Stimulated activated CD8-positive, alpha-beta memory T cell treated with anti-CD3 and anti-CD28 coated beads, Interleukin-12 subunit alpha, Interleukin-12 subunit beta, amount 100 ng/mL, for 24 hours (primary cell): ENCODE results near the gene NMRAL1.

Experiments
- DNase-seq: peaks from one replicate; pipeline ENCODE4 v3.0.0-alpha.2; 2020; ENCODE audit errors: extremely low read depth

Gene NMRAL1

DNA sequence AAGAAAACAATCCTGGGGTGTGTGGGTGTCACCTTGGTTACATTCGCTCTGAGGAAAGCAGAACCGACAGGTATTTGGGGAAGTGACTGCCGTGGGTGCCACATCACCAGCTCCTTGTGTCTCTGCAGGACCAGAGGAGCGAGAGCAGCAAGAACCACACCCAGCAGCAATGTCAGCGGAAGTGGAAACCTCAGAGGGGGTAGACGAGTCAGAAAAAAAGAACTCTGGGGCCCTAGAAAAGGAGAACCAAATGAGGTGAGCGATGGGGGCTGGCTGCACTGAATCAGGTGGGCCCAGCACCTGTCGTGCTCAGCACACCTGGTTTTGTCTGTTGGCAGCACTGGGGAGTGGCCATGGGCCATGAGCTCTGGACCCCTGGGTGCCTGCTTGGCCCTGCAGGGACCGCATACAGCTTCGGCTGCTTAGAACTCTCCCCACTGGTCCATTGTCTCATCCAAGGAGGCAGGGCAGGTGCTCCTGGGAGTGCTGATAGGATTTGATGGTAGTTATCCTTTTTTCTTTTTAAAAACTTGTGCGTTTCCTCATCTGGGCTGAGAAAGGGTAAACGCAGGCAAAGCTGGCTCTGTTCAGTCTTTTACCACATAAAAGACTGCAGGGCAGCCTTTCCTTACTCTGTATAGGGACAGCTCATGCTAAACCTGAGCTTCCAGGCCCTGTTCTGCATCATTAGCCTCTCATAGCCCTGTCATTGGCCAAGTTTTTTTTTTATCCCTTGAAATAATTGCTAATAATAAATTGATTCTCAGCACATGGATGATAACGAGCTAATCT lies 31.1 kb upstream of the NMRAL1 start:
- DNase-seq, result peak; percentile 30

DNA sequence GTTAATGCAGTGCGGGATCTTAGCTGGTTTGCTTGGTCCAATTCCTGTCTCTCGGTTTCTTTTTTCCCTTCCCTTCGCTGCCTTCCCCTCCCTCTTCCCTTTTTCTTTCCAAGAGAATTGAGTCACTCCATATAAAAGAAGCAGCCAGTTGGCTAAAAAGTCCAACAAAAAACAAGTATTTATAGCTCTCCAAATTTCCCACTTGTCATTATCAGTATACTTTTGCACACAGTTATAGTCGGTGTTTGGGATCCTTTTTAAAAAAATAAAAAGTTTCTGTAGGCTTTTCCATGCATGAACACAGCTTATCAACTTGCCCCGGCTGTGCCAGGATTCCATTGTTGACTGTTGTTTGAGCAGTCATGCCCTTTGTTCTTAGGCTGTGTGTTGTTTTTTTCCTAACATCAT lies 26.6 kb upstream of the NMRAL1 start:
- no peak for DNase-seq

DNA sequence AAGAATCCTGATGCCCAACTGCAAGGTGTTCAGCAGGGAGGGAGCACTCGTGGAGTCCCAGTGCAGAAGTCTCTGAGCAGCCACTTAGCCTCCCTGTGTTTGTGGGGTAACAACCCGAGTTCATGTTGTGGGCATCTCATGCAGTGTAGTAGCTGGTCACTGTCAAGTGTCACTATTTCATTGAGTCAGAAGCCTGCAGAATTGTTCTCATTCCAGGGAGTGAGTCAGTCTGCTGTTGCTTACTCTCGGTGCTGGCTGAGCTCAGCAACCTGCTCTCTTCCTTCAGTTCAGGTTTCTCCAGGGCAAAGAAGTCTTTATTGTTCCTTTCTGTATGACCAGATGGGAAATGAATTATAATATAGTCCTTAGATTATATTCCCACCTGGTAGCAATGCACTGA lies 25.8 kb upstream of the NMRAL1 start:
- no peak for DNase-seq

DNA sequence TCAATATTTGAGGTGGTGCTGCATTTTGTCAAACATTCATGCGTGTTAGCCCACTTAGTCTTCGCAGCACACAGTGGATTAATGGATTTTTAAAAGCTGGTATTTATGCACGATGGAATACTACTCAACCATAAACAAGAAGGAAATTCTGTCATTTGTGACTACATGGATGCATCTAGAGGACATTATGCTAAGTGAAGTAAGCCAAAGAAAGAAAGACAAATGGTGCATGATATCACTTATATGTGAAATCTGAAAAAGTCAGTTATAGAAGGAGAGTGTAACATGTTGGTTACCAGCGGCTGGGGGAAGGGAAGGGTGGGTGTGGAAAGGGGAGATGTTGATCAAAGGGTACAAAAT lies 24.8 kb upstream of the NMRAL1 start:
- no peak for DNase-seq

DNA sequence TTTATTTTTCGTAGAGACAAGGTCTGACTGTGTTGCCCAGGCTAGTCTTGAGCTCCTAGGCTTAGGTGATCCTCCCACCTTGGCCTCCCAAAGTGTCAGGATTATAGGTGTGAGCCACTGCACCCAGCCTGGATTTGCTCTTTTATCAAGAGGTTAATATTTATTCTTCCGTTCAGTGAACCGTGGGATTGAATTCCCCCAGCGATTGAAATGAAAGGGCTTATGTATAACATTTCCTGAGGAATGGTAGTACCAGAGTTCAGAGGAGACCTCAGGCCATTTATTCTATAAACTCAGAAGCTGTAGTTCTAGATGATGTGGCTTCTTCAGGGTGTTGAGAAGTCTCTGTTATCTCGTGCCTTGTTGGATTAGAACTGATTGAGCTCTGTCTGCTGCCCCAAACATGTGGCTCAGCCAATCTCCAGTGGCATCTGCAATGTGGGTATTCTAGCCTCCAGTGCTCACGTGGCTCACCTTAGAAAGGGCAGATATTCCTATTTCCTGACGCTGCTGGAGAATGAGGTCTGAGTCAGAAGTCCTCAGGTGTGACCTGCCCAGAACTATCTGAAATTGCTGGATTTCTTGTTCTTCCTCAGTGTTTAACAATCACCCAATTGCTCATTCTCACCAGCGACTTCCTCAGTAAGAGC lies 24.2 kb upstream of the NMRAL1 start:
- no peak for DNase-seq

DNA sequence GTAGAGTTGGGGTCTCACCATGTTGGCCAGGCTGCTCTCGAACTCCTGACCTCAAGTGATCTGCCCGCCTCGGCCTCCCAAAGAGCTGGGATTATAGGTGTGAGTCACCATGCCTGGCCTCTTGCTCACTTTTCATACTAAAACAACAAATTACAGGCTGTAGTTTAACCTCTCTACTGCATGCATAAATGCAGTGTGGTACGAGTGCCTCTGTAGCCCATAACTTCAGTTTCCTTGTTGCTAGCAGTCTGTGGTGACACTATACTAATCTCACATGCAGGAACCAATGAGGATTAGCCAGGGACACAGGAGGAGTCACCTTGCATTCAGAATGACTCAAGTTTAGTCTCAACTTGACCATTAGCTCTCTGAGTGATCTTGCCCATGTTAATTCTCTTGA lies 21.9 kb upstream of the NMRAL1 start:
- no peak for DNase-seq

DNA sequence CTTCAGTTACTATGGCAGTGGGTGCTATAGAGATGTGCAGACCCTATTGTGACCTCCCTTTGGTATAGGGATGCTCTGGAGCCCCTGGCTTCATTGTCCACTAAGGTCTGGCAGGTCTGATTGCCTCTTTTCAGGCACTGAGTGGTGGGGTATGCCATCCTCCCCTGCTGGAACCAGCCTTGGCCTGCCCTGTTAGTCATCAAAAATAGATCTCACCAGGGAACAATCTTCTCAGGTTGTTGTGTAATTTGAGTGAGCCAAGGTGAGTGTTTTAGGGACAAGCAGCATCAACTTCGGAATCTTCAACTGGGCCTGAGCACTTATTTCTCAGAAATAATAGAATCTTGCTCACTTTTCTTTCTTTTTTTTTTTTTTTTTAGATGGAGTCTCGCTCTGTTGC lies 21.3 kb upstream of the NMRAL1 start:
- DNase-seq, result no peak

DNA sequence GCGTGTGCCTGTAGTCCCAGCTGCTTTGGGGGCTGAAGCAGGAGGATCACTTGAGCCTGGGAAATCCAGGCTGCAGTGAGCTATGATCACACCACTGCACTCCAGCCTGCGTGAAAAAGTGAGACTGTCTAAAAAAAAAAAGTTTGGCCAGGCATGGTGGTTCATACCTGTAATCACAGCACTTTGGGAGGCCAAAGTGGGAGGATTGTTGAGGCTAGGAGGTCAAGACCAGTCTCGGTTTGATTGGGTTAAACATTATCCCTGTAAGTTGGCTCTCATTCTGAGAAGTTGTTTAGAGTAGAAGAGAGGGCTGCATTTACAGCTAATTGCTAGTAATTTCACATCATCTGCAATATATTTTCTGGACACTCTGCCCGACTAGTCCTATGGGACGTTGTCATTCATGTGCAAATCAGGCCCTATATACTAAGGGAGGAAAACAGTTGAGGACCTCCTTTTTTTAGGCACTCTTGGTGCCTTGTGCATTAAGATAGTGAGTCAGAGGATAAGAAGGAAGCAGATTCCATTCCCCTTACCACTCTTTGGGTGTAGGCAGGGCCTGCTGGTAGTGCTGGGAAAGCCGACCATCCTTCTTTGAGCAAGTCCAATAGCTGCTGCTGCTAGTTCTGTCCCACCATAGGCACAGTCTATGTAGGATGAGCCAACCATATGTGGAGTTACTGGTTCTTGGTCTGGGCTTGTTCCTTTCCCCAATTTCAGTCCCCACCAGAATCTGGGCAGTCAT lies 20.5 kb upstream of the NMRAL1 start:
- DNase-seq, result no peak

DNA sequence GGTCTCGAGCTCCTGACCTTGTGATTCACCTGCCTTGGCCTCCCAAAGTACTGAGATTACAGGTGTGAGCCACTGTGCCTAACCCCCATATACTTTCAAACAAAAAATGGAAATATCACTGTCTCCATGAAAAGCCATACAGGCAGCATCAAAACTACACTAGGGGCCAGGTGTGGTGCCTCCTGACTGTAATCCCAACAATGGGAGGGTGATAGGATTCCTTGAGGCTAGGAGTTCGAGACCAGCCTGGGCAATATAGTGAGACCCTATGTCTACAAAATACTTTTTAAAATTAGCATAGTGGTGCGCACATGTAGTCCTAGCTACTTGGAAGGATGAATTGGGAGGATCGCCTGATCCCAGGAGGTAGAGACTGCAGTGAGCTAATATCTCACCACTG lies 17.5 kb upstream of the NMRAL1 start:
- no peak for DNase-seq

DNA sequence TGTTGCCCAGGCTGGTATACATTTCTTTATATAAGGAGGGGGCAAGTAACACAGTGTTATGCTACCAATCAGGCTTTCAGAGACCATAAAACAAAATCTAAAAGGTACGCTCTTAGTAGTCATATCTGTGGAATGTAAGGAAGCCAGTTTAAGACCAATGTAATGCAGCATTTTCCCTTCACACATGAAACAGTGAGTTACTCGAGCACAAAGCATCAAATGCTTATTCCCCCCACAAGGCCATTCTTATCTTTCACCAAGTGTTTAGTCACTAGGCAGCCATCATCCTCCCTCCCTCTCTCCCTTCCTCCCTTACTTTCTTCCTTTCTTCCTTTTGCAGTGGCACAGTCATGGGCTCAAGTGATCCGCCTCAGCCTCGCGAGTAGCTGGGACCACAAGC lies 14.6 kb upstream of the NMRAL1 start:
- no peak for DNase-seq

DNA sequence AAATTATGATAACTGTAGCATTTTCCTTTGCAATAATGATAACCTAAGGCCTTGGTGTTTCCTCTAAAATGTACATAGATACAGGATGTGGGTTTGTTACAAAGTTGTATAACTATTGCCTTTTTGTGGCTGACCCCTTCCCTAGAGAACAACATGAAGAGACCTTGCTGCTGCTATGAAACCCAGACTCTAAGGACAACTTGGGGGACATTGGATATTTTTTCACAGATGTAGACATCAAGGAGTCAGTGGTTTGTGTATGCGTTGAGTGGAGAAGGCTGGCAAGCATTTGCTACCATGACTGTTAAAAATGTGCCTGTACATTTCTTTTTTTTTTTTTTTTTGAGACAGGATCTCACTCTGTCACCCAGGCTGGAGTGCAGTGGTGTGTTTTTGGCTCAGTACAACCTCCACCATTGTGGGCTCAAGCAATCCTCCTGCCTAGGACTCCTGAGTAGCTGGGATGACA lies 14.1 kb upstream of the NMRAL1 start:
- no peak for DNase-seq

DNA sequence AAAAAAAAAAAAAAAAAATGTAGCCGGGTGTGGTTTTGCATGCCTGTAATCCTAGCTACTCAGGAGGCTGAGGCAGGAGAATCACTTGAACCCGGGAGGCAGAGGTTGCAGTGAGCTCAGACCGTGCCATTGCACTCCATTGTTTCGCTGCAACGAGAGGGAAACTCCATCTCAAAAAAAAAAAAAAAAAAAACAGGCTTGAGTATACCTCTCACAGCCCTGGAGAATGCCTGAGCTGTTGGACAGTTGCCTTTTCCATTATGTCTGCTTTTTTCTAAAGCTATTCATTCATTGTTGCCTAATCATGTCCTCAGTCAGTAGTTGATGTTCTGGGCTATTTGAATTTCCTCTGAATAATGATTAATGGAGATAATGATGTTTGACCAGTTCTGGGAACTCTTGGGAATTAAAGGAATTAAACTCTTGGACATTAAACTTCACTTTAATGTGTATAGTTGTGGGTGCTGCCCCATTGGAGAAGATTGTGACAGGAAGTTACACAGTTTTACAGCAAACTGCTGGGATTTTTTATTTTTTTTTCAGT lies 13.6 kb upstream of the NMRAL1 start:
- no peak for DNase-seq

DNA sequence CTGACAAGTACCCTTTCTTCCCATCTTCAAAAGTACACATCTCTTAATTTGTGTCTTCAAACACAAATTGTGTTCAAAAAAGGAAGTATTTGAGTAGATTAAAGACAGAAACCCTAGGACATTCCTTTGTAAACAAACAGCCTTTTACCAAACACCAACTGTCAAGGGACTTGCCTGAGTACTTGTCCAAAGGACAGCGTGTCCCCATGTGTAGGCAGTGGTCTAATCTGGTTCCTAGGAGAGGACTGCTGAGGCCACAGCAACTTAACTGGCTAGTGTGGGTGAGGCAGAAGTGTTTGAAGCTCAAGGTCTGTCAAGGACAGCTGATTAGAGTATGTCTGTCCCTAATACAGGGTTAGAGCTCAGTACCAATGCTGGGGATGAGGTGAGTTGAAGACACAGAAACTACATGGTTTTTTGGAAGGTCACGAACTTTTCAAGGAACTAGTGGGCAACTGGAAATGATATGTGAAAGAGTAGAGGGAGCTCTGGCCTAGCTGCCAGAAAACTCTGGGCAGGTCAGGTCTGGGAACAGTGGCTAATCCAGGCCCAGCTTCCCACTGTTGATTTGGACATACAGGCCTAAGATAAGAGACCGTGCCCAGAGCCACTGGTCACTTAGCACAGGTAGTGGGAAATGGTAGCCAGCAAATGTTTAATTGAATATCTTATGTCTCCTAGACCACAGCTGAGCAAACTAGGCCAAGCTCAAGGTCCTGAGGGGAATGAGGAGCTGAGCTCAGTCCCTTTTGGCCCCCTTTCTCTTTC lies 11.9 kb upstream of the NMRAL1 start:
- DNase-seq, result no peak

DNA sequence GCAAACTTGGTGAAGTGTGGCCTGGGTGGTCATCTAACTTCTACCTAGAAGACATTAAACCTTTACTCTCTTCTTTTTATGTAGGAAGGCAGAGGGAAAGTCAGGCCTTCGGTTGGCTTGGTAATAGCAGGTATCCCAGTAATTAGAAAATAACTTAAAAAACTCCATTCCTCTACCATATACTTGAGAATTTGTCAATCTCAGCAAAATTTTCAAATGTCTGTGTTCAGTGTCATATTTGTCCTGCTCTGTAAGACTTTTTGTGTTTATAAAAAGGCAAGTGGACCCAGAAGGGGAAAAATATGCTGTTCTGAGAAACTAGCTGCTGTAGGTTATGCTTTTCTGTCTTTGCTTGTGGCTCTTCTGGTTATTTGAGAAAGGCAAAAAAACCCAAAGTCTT lies 7.5 kb upstream of the NMRAL1 start:
- DNase-seq, result no peak

DNA sequence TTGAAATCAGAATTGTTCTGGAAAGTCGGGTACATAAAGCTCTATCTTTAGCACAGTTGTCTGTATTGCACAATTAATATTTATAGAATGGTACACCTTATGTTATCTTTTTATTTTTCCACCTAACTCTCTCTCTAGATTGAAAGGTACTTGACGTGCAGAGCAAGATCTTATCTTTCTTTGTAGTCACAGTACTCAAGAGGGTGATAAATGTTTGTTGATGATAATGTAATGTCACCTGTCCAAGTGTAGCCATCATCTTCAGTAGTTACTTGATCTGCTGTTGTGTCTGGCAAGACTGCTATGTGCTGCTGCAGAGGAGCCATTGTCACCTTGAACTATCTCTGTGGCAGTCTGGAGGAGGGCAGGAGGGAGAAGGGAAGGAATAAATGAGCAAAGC lies 7.1 kb upstream of the NMRAL1 start:
- no peak for DNase-seq

DNA sequence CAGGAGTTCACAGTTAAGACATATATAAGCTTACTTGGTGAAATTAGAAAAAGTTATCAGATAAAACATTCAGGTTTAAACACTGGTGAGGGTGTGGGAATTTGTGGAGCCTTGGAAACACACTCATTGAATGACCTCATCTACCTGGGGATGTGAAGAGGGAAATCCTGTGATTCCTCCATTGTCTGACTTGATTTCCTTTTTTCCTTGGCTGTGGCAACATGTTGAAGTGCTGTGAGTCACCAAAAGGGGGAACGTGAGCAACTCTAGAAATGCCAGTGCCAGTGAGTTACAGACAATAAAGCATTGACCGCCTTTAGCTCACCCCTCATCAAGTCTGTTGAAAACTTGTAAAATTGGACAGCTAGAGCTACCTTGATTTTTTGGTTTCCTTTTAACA lies 3.5 kb upstream of the NMRAL1 start:
- DNase-seq, result no peak

DNA sequence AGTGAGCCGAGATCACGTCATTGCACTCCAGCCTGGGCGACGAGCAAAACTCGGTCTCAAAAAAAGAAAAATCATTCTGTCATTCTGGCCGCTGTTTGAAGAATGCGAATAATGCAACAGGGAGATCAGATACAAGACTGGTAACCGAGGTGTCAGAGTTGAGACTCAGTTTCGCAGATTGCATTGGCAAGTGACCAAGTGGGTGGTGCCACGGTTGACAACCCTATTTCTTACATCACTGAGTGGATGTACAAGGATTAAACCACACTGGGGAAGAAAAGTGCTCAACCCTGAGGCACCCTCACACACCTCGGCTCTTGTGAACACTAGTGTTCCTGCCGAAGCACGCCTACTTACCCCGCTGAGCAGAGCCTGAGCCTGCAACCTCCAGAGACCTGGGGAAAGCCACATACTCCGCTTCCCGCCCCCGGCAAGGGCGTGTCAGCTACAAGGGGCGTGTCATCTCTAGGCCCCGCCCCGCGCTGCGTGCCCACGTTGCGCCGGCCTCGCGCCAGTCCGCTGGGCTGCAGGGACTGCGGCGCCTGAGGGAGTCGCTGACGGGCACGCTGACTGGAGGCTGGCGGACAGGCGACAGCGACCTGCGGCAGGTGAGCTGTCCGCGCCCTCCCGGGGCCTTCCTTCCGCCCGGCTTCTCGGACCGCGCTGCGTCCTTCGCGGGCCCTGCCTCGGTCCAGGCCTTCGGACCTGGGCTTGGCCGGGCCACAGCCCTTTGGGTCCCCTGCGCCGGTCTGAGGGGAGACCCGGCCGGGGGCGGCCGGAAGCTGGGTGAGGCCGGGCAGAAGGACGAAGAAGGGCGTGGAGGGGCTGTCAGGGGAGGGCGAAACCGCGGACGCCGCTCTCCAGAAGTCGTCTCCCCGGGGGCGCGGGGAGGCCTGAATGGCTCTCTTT lies 1.7 kb upstream of the NMRAL1 start, which contains the start of gene HMOX2:
Gene HMOX2 (plus strand): TSS at position 519 of the 909 bp plus-strand sequence. CDS start 29,127 bp downstream, outside the sequence.
- peak; percentile 82 for DNase-seq

DNA sequence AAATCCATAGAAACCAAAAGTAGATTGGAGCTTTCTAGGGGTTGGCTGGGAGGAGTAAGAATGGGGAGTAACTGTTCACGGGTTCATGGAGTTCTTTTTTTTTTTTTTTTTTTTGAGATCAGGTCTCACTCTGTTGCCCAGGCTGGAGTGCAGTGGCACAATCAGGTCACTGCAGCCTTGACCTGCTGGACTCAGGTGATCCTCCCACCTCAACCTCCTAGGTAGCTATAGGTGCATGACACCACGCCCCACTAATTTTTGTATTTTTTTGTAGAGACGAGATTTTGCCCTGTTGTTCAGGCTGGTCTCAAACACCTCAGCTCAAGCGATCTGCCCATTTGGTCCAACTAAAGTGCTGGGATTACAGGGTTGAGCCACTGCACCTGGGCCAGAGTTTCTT lies 1.5 kb downstream of the NMRAL1 start:
- no peak for DNase-seq

DNA sequence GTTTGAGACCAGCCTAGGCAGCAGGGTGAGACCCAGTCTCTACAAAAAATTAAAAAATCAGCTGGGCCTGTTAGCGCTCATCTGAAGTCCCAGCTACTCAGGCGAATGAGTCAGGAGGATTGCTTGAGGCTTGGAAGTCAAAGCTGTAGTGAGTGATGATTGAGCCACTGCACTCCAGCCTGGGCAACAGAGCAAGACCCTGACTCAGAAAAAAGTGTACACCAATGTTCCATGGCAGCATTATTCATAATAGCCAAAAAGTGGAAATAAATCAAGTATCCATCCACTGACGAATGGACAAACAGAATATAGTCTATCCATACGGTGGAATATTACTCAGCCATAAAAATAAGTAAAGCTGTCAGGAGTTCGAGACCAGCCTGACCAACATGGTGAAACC lies 2.6 kb downstream of the NMRAL1 start:
- DNase-seq, result no peak

DNA sequence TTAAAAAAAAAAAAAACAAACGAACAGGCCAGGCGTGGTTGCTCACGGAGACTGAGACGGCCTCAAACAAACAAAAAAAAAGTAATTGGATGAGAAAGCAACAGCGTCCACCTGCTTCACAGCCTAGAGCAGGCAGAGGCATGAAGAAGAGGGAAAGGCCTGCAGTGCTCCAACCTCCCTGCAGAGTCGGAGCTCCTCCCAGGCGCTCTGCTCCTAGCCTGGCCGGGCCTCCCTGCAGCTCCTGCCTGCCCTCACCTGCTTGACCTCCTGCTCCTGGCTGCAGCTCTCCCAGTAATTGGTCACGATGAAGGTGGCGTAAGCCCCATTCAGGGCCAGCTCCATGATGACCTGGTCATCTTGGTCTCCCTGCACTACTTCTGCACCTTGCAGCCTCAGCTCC lies 5.5 kb downstream of the NMRAL1 start:
- DNase-seq, result no peak

DNA sequence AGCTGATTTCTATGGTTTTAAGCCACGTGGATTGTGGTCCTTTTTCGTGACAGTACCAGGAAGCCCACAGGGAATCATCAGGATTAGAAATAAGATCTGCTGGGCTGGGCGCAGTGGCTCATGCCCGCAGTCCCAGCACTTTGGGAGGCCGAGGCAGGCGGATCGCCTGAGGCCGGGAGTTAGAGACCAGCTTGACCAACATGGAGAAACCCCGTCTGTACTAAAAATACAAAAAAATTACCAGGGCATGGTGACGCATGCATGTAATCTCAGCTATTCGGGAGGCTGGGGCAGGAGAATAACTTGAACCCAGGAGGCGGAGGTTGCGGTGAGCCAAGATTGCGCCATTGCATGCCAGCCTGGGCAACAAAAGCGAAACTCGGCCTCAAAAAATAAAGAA lies 6.5 kb downstream of the NMRAL1 start:
- DNase-seq, result no peak
